Gastrocnemius medialis (tissue), 4 donors: ENCODE data around the gene ACTN4.

Experiments
- POLR2A ChIP-seq, 2 donors: fragments of 450-650 bp; IDR thresholded peaks; one replicate each; pipeline ENCODE4 v1.6.1; 2017; ENCODE audit warnings: antibody characterized with exemption in 2 of 2, mild to moderate bottlenecking in 2 of 2, moderate library complexity in 2 of 2
- TF ChIP-seq, protein P1 (sequence below), 5 experiments: fragments of 450-650 bp in 3 of 5; fragments of 200-600 bp in 2 of 5; sonication (generic) in 2 of 5; IDR thresholded peaks in 4 of 5; conservative IDR thresholded peaks in 1 of 5; 1 replicate in 4 of 5; 2 replicates in 1 of 5; pipeline ENCODE4 v1.5.1; 2016 to 2019; ENCODE audit warnings: antibody characterized with exemption in 5 of 5, mild to moderate bottlenecking in 3 of 5, moderate library complexity in 3 of 5

DNA sequence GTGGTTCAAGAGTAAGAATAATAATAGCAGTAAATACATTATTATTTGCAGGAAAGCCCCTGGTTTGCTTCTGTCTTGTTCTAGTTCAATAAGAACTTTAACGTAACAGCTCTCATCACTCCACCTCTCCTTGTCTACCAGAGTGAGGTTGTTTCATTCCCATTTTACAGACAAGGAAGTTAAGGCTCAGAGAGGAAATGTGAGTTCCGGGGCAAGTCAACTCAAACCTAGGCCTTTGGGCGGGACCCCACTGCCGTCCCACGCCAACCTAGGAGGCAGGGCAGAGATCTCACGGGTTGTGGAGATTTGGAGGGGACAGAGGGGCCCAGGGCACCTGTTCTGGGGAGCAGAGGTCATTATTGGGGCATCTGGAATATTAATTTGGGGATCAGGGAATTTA is 31.2 kb upstream of the ACTN4 start:
- TF ChIP-seq, protein P1, sequence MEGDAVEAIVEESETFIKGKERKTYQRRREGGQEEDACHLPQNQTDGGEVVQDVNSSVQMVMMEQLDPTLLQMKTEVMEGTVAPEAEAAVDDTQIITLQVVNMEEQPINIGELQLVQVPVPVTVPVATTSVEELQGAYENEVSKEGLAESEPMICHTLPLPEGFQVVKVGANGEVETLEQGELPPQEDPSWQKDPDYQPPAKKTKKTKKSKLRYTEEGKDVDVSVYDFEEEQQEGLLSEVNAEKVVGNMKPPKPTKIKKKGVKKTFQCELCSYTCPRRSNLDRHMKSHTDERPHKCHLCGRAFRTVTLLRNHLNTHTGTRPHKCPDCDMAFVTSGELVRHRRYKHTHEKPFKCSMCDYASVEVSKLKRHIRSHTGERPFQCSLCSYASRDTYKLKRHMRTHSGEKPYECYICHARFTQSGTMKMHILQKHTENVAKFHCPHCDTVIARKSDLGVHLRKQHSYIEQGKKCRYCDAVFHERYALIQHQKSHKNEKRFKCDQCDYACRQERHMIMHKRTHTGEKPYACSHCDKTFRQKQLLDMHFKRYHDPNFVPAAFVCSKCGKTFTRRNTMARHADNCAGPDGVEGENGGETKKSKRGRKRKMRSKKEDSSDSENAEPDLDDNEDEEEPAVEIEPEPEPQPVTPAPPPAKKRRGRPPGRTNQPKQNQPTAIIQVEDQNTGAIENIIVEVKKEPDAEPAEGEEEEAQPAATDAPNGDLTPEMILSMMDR (IDR thresholded peaks at IDR 0.05 in 4 of 5, conservative IDR thresholded peaks at IDR 0.05 in 1 of 5) = no peak
- TF ChIP-seq POLR2A (IDR thresholded peaks at IDR 0.05) = no peak
